GM12872 (cell line): Measurements from ENCODE around the gene RILPL1.

ENCODE experiments used
- CTCF ChIP-seq: IDR thresholded peaks from 3 replicates; pipeline ENCODE4 v1.5.1; 2011; ENCODE audit warnings: low read depth, mild to moderate bottlenecking, low read length, moderate library complexity; ENCODE audit not compliant: insufficient read depth

Gene RILPL1

GRCh38 chr12:123512838-123513665 is 20.5 kb downstream of the RILPL1 start:
- TF ChIP-seq CTCF: no peak

GRCh38 chr12:123506843-123507236 is 26.7 kb downstream of the RILPL1 start:
- TF ChIP-seq CTCF: no peak

- TF ChIP-seq CTCF: no peak
These were observed 27.3 kb downstream of the RILPL1 start for GRCh38 chr12:123506059-123506842.

GRCh38 chr12:123502163-123502704 is 31.3 kb downstream of the RILPL1 start:
- no peak for TF ChIP-seq CTCF

GRCh38 chr12:123499332-123499731 is 34.2 kb downstream of the RILPL1 start:
- TF ChIP-seq CTCF: no peak

- TF ChIP-seq CTCF: 0 out of 3 replicates have a peak, but pooled peaks have one; percentile 3
These were observed 35.2 kb downstream of the RILPL1 start for GRCh38 chr12:123498126-123498825.

GRCh38 chr12:123497065-123497464 is 36.5 kb downstream of the RILPL1 start:
- TF ChIP-seq CTCF: no peak
